ENCODE measurements around the gene MAP7D1. TPM values are rescaled to one million over a fixed set of nuclear protein-coding genes. Genes with fewer than 3 reads are reported as not detected.
"Not testable (repeated sequence)": the region's sequence is repeated elsewhere in the genome, so short reads cannot be mapped to it uniquely, and the experiment has no call there.

The MAP7D1 gene
- total RNA-seq, 3 donors from 2014 or later (not counting 1 experiment from before 2014, with no cell fraction given), result 213 to 232 (median 230) TPM

DNA sequence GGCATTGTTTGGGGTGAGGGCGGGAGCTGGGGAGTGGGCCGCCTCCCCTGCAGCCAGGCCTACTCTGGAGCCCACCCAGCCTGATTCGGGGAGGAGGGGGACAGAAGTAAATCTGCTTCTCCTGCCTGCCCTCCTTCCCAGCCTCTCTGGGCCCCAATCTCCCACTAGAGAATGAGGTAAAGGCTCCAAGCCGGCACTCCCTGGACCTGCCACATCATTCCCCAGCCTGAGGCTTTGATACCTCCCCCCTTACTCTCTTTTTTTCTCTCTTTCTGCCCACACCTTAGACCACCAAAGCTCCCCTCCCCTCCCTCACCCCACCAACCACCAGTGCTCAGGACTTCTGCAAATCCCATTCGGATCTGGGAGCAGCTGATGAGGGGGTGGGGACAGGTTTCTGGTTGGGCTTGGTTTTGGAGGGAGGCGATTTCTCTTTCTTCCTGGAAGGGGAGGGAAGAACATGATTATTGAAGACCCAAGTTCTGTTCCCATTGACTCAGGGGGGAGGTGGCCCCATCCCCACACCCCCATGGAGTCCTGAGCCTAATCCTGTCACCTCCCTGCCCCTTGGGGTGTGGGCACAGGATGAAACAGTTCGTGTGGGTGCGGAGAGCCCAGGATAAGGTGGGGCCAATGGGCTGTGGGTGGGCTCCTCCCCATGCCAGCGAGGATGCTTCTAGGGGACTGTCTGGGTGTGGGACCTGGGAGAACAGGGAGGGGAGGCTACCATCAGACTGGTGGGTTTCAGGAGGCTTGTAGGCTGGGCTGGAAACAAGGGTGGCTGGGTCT is 1.3 kb downstream of the MAP7D1 start:
- peaks cover 74% of the 10 kb centered on the region for H3K4me1 ChIP-seq (ENCODE audit: control insufficient read depth, insufficient read depth, low read length)
- intact Hi-C loops (cut with micrococcal nuclease), result loop anchor here (1.0 kb wide), 1 partner anchor 8 kb away; the partner anchor contains the start of gene TRAPPC3
- Mint-ChIP-seq H3K27me3 (ENCODE audit: low read depth in 2 of 2) (no peaks in the 10 kb centered on the region), H3K27ac (peak overlapping the region; percentile 89 to 99), H3K9me3 (no peaks in the 10 kb centered on the region), H3K4me1 (peaks cover 63 to 80% of the 10 kb centered on the region in 2 donors), H3K36me3 (no peaks in the 10 kb centered on the region), H3K4me3 (peak overlapping the region; percentile 87)
- TF ChIP-seq, protein P1, sequence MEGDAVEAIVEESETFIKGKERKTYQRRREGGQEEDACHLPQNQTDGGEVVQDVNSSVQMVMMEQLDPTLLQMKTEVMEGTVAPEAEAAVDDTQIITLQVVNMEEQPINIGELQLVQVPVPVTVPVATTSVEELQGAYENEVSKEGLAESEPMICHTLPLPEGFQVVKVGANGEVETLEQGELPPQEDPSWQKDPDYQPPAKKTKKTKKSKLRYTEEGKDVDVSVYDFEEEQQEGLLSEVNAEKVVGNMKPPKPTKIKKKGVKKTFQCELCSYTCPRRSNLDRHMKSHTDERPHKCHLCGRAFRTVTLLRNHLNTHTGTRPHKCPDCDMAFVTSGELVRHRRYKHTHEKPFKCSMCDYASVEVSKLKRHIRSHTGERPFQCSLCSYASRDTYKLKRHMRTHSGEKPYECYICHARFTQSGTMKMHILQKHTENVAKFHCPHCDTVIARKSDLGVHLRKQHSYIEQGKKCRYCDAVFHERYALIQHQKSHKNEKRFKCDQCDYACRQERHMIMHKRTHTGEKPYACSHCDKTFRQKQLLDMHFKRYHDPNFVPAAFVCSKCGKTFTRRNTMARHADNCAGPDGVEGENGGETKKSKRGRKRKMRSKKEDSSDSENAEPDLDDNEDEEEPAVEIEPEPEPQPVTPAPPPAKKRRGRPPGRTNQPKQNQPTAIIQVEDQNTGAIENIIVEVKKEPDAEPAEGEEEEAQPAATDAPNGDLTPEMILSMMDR (IDR thresholded peaks at IDR 0.05), result no peak
- no peaks in the 10 kb centered on the region for H3K27me3 ChIP-seq (ENCODE audit: control insufficient read depth, insufficient read depth, low read length)
- H3K4me3 ChIP-seq (ENCODE audit: low read length), result peak overlapping the region; percentile 66
- H3K9me3 ChIP-seq (ENCODE audit: control insufficient read depth, insufficient read depth, low read length), result no peaks in the 10 kb centered on the region
- 7% methylated on average over 7 of the region's 9 CpGs for WGBS (ENCODE audit: insufficient coverage)
- ATAC-seq, result no peak
- DNase-seq, result peak in 1 of 2 donors; percentile 19
- no peaks in the 10 kb centered on the region for H3K36me3 ChIP-seq (ENCODE audit: control insufficient read depth, insufficient read depth, low read length)
- H3K27ac ChIP-seq (ENCODE audit: low read length), result peak overlapping the region; percentile 67

DNA sequence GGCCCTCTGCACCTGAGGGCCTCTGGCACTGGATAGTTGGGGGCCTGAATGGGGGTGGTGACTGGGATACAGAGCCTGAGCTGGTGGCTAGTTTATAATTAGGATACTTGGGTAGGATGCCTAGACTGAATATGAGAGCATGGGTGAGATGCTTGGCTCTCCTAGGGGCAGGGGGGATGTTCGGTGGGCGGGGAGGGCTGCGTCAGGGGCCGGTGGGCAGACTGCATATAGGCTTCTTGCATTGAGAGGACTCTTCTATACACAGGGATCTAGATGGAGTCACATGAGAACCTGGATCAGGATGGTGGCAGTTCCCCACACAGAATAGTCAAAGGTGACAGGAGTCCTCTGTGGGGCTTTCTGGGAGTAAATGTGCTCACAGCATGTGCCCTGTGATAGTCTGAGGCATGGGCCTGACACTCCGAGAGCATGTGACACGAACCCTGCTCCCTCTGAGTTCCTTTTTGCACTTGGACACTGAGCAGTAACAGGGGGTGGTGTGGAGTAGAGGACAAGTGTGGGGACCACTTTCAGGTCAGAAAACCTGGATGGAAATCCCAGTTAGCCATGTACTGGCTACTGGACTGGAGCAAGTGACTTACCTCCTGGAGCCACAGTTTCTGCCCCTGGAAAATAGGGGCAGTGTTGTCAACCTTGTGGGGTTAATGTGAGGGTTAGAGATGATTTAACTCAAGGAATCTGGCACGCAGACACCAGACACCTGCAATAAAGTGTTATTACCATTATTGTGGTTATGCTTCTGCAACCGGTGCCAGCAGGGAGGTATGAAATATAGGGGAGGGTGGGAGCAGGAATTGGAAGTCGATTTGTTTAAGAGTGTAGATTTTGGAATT is 2.2 kb downstream of the MAP7D1 start:
- Histone ChIP-seq H3K27me3 (ENCODE audit: control insufficient read depth, insufficient read depth, low read length) (no peaks in the 10 kb centered on the region), H3K4me1 (ENCODE audit: control insufficient read depth, insufficient read depth, low read length) (peaks cover 74% of the 10 kb centered on the region), H3K4me3 (ENCODE audit: low read length) (peak overlapping the region; percentile 66), H3K36me3 (ENCODE audit: control insufficient read depth, insufficient read depth, low read length) (no peaks in the 10 kb centered on the region), H3K27ac (ENCODE audit: low read length) (peak overlapping the region; percentile 67), H3K9me3 (ENCODE audit: control insufficient read depth, insufficient read depth, low read length) (no peaks in the 10 kb centered on the region)
- Mint-ChIP-seq H3K27me3 (ENCODE audit: low read depth in 2 of 2) (no peaks in the 10 kb centered on the region), H3K9me3 (no peaks in the 10 kb centered on the region), H3K4me3 (peak overlapping the region; percentile 87), H3K36me3 (no peaks in the 10 kb centered on the region), H3K27ac (peak overlapping the region; percentile 89 to 99), H3K4me1 (peaks cover 67 to 81% of the 10 kb centered on the region in 2 donors)
- TF ChIP-seq, protein P1 (IDR thresholded peaks at IDR 0.05), result no peak
- WGBS (ENCODE audit: insufficient coverage), result 50% methylated on average over 9 of the region's 9 CpGs
- intact Hi-C loops (cut with micrococcal nuclease), result loop anchor here (1.0 kb wide), 1 partner anchor 9 kb away; the partner anchor contains the start of gene TRAPPC3
- ATAC-seq (no peak), DNase-seq (peak in 1 of 2 donors; percentile 32)

DNA sequence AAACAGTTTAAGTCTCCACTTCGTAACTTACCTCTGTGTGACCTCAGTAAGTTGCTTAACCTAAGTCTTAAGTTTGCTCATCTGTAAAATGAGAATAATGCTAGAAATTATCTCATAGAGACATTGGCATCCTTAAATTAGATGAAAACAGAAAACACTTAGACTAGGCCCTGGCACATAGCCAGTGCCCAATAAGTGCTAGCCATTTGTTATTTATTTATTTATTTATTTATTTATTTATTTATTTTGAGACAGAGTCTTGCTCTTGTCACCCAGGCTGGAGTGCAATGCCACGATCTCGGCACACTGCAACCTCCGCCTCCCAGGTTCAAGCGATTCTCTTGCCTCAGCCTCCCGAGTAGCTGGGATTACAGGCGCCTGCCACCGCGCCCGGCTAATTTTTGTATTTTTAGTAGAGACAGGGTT is 2.9 kb downstream of the MAP7D1 start:
- H3K4me3 ChIP-seq (ENCODE audit: low read length); H3K36me3 Mint-ChIP-seq; ATAC-seq; intact Hi-C loops (cut with micrococcal nuclease); H3K36me3 ChIP-seq (ENCODE audit: control insufficient read depth, insufficient read depth, low read length); H3K27me3 ChIP-seq (ENCODE audit: control insufficient read depth, insufficient read depth, low read length); DNase-seq; H3K9me3 Mint-ChIP-seq; H3K27me3 Mint-ChIP-seq (ENCODE audit: low read depth in 2 of 2); H3K9me3 ChIP-seq (ENCODE audit: control insufficient read depth, insufficient read depth, low read length): not testable (repeated sequence)
- Mint-ChIP-seq H3K4me3 (peak overlapping the region; percentile 87), H3K4me1 (peaks cover 63 to 76% of the 10 kb centered on the region in 2 donors), H3K27ac (peak overlapping the region; percentile 89 to 99)
- WGBS (ENCODE audit: insufficient coverage), result 94% methylated on average over 7 of the region's 10 CpGs
- H3K27ac ChIP-seq (ENCODE audit: low read length), result peak overlapping the region; percentile 67
- H3K4me1 ChIP-seq (ENCODE audit: control insufficient read depth, insufficient read depth, low read length), result peaks cover 74% of the 10 kb centered on the region
